SK-N-MC (cell line): ENCODE results near the gene VDAC1.

Experiments used
- EZH2 ChIP-seq: fragments of 200-600 bp; sonication (generic); IDR thresholded peaks from one replicate; pipeline ENCODE4 v1.6.1; 2017; ENCODE audit warnings: antibody characterized with exemption
- FOXP2 ChIP-seq: optimal IDR thresholded peaks from 2 replicates; pipeline ENCODE3; 2011; ENCODE audit warnings: mild to moderate bottlenecking, moderate library complexity; ENCODE audit not compliant: insufficient read depth; ENCODE audit errors: extremely low read length, control extremely low read depth
- POLR2AphosphoS5 ChIP-seq: IDR thresholded peaks from 2 replicates; pipeline ENCODE4 v1.6.1; 2012; ENCODE audit warnings: mild to moderate bottlenecking, low read depth, low read length, borderline replicate concordance

GRCh38 chr5:133985540-133986180 is 19.1 kb downstream of the VDAC1 start:
- TF ChIP-seq FOXP2: no peak
- TF ChIP-seq EZH2: no peak
- no peak for TF ChIP-seq POLR2AphosphoS5
